IMR-90 (cell line): ENCODE data around the gene GRIK1.

ENCODE experiments used
- BHLHE40 ChIP-seq: fragments of 150-350 bp; IDR thresholded peaks from 2 replicates; pipeline ENCODE4 v1.6.1; 2016; ENCODE audit warnings: mild to moderate bottlenecking, low read depth, low read length
- CEBPB ChIP-seq: IDR thresholded peaks from 2 replicates; pipeline ENCODE4 v1.6.1; 2012; ENCODE audit warnings: low read depth, low read length, improper control_type of control experiment
- CHD1 ChIP-seq: IDR thresholded peaks from 2 replicates; pipeline ENCODE4 v1.6.1; 2012; ENCODE audit warnings: low read depth, low read length, improper control_type of control experiment
- ELK1 ChIP-seq: fragments of 150-350 bp; IDR thresholded peaks from 2 replicates; pipeline ENCODE4 v1.6.1; 2016; ENCODE audit warnings: low read depth, mild to moderate bottlenecking, low read length, moderate library complexity, borderline replicate concordance
- FOS ChIP-seq: fragments of 150-350 bp; IDR thresholded peaks from 2 replicates; pipeline ENCODE4 v1.6.1; 2016; ENCODE audit warnings: low read depth, low read length
- MAFK ChIP-seq: IDR thresholded peaks from 2 replicates; pipeline ENCODE4 v1.6.1; 2012; ENCODE audit warnings: low read depth, low read length, improper control_type of control experiment
- MAZ ChIP-seq: IDR thresholded peaks from 2 replicates; pipeline ENCODE4 v1.6.1; 2012; ENCODE audit warnings: low read depth, mild to moderate bottlenecking, low read length, improper control_type of control experiment, moderate library complexity, borderline replicate concordance
- MXI1 ChIP-seq: IDR thresholded peaks from 2 replicates; pipeline ENCODE4 v1.6.1; 2012; ENCODE audit warnings: low read depth, mild to moderate bottlenecking, low read length, moderate library complexity, borderline replicate concordance
- POLR2A ChIP-seq: IDR thresholded peaks from 2 replicates; pipeline ENCODE4 v1.6.1; 2012; ENCODE audit warnings: mild to moderate bottlenecking, low read depth, low read length
- RCOR1 ChIP-seq: IDR thresholded peaks from 2 replicates; pipeline ENCODE4 v1.6.1; 2012; ENCODE audit warnings: mild to moderate bottlenecking, low read length, improper control_type of control experiment; ENCODE audit not compliant: insufficient replicate concordance
- RFX5 ChIP-seq: IDR thresholded peaks from 2 replicates; pipeline ENCODE4 v1.8.0; 2012; ENCODE audit warnings: low read depth, mild to moderate bottlenecking, low read length, moderate library complexity
- SMC3 ChIP-seq: fragments of 150-350 bp; IDR thresholded peaks from 2 replicates; pipeline ENCODE4 v1.6.1; 2016; ENCODE audit warnings: low read depth, mild to moderate bottlenecking, antibody characterized with exemption, low read length, moderate library complexity
- TF ChIP-seq, protein P1 (sequence below): conservative IDR thresholded peaks from 2 replicates; pipeline ENCODE4 v1.5.1; 2012; ENCODE audit warnings: mild to moderate bottlenecking, low read depth, low read length, improper control_type of control experiment
- TF ChIP-seq, protein P2 (sequence below): fragments of 150-350 bp; IDR thresholded peaks from 2 replicates; pipeline ENCODE4 v1.6.1; 2017; ENCODE audit warnings: mild to moderate bottlenecking, antibody characterized with exemption, low read length, low read depth

- TF ChIP-seq POLR2A (no peak), CHD1 (no peak), MXI1 (no peak), SMC3 (no peak), RFX5 (no peak), CEBPB (no peak), MAFK (no peak), BHLHE40 (no peak), FOS (no peak), MAZ (no peak), RCOR1 (no peak), ELK1 (no peak)
- TF ChIP-seq, protein P1, sequence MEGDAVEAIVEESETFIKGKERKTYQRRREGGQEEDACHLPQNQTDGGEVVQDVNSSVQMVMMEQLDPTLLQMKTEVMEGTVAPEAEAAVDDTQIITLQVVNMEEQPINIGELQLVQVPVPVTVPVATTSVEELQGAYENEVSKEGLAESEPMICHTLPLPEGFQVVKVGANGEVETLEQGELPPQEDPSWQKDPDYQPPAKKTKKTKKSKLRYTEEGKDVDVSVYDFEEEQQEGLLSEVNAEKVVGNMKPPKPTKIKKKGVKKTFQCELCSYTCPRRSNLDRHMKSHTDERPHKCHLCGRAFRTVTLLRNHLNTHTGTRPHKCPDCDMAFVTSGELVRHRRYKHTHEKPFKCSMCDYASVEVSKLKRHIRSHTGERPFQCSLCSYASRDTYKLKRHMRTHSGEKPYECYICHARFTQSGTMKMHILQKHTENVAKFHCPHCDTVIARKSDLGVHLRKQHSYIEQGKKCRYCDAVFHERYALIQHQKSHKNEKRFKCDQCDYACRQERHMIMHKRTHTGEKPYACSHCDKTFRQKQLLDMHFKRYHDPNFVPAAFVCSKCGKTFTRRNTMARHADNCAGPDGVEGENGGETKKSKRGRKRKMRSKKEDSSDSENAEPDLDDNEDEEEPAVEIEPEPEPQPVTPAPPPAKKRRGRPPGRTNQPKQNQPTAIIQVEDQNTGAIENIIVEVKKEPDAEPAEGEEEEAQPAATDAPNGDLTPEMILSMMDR, result no peak
- TF ChIP-seq, protein P2, sequence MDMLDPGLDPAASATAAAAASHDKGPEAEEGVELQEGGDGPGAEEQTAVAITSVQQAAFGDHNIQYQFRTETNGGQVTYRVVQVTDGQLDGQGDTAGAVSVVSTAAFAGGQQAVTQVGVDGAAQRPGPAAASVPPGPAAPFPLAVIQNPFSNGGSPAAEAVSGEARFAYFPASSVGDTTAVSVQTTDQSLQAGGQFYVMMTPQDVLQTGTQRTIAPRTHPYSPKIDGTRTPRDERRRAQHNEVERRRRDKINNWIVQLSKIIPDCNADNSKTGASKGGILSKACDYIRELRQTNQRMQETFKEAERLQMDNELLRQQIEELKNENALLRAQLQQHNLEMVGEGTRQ, result no peak
These were observed 7.3 kb upstream of the GRIK1 start for GRCh38 chr21:29947119-29947518.
